Nucleus accumbens (tissue), 56 donors: ENCODE results near the gene TDP1.

Experiments used
- DNase-seq, 56 donors: peaks; one replicate each; lab custom pipeline; 2025; lab: John Stamatoyannopoulos, UW

TDP1 gene

GRCh38 chr14:89955745-89956660 lies at the start of gene TDP1:
Gene TDP1, plus strand, starts transcription at chr14:89955927. Its CDS starts 7,188 bp downstream, at chr14:89963115.
- DNase-seq, result peak; percentile 69 to 99 (median 94)

GRCh38 chr14:89906000-89906399 lies 49.7 kb upstream of the TDP1 start:
- DNase-seq, result no peak

GRCh38 chr14:89907655-89908054 lies 48.1 kb upstream of the TDP1 start:
- DNase-seq, result no peak

- DNase-seq, result no peak
Measured at GRCh38 chr14:89908712-89909450, 46.8 kb upstream of the TDP1 start.

GRCh38 chr14:89909586-89909985 lies 46.1 kb upstream of the TDP1 start:
- DNase-seq, result no peak

GRCh38 chr14:89910691-89911009 lies 45.1 kb upstream of the TDP1 start:
- no peak for DNase-seq

GRCh38 chr14:89911010-89911919 lies 44.5 kb upstream of the TDP1 start:
- DNase-seq, result peak in 45 of 56 donors; percentile 9 to 77 (median 52)

GRCh38 chr14:89912221-89912620 lies 43.5 kb upstream of the TDP1 start:
- DNase-seq, result no peak

- DNase-seq, result peak in 23 of 56 donors; percentile 9 to 64 (median 27)
Measured at GRCh38 chr14:89912667-89913211, 43.0 kb upstream of the TDP1 start.

- DNase-seq, result peak in 40 of 56 donors; percentile 2 to 84 (median 28)
Measured at GRCh38 chr14:89915114-89915878, 40.4 kb upstream of the TDP1 start.

- DNase-seq, result no peak
Measured at GRCh38 chr14:89918721-89919120, 37.0 kb upstream of the TDP1 start.

GRCh38 chr14:89920056-89920455 lies 35.7 kb upstream of the TDP1 start:
- DNase-seq, result no peak

GRCh38 chr14:89921346-89921745 lies 34.4 kb upstream of the TDP1 start:
- DNase-seq, result no peak

- peak in 29 of 56 donors; percentile 5 to 64 (median 33) for DNase-seq
Measured at GRCh38 chr14:89922031-89922907, 33.5 kb upstream of the TDP1 start.

- DNase-seq, result peak in 1 of 56 donors; percentile 6
Measured at GRCh38 chr14:89924268-89924667, 31.5 kb upstream of the TDP1 start.

- no peak for DNase-seq
Measured at GRCh38 chr14:89926694-89927093, 29.0 kb upstream of the TDP1 start.

- peak in 4 of 56 donors; percentile 4 to 51 (median 20) for DNase-seq
Measured at GRCh38 chr14:89927186-89927865, 28.4 kb upstream of the TDP1 start.

GRCh38 chr14:89933002-89933401 lies 22.7 kb upstream of the TDP1 start:
- DNase-seq, result no peak
